HG02763 (cell line): ENCODE results near the gene KIAA0040.
"Not testable (repeated sequence)": the region's sequence is repeated elsewhere in the genome, so short reads cannot be mapped to it uniquely, and the experiment has no call there.

Source experiments
- ATAC-seq: cut with Tn5 transposase; IDR thresholded peaks from one replicate; pipeline ENCODE4 v1.9.1; 2021; ENCODE audit warnings: mild to moderate bottlenecking, moderate library complexity; ENCODE audit not compliant: unreplicated experiment

Gene KIAA0040

GRCh38 chr1:175114996-175115395 lies 77.6 kb downstream of the KIAA0040 start:
- ATAC-seq, result no peak

- not testable (repeated sequence) for ATAC-seq
Observed at GRCh38 chr1:175108331-175108820, 84.2 kb downstream of the KIAA0040 start.
